ENCODE data around the gene ZSWIM7. TPM values are rescaled to one million over a fixed set of nuclear protein-coding genes. Genes with fewer than 3 reads are reported as not detected.
A peak's percentile ranks its signal among the peaks of the same experiment; 100 is the strongest.

Gene ZSWIM7
- total RNA-seq, 1 experiment from 2014 or later, result 19.1 TPM

DNA sequence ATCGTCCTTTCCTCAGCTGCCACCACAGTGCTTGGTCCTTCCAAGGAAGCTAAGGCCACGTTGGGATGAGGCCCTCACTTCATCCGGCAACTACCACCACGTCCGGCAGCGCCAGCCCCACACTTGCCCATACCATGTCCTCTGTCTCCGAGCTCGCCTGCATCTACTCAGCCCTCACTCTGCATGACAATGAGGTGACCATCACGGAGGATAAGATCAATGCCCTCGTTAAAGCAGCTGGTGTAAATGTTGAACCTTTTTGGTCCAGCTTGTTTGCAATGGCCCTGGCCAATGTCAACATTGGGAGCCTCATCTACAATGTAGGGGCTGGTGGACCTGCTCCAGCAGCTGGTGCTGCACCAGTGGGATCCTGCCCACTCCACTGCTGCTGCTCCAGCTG, 45.0 kb upstream of the ZSWIM7 start:
- ChIA-PET POLR2A (ENCODE audit: unreplicated experiment) (no interaction called here), CTCF (no interaction called here)
- no peak for DNase-seq
- H3K79me2 ChIP-seq (ENCODE audit: low read depth), result no peaks in the 10 kb centered on the region
- no TSS peak for BruUV-seq (replicated peaks)
- H3K27me3 ChIP-seq (ENCODE audit: insufficient read depth, low read depth), result no peaks in the 10 kb centered on the region
- no peaks in the 10 kb centered on the region for H4K20me1 ChIP-seq (ENCODE audit: insufficient read depth)
- intact Hi-C loops (cut with micrococcal nuclease; ENCODE audit: unreplicated experiment), result no loop called here
- no peak for TF ChIP-seq EZH2 (IDR thresholded peaks at IDR 0.05; ENCODE audit: low read depth)
- TF ChIP-seq, protein P1, sequence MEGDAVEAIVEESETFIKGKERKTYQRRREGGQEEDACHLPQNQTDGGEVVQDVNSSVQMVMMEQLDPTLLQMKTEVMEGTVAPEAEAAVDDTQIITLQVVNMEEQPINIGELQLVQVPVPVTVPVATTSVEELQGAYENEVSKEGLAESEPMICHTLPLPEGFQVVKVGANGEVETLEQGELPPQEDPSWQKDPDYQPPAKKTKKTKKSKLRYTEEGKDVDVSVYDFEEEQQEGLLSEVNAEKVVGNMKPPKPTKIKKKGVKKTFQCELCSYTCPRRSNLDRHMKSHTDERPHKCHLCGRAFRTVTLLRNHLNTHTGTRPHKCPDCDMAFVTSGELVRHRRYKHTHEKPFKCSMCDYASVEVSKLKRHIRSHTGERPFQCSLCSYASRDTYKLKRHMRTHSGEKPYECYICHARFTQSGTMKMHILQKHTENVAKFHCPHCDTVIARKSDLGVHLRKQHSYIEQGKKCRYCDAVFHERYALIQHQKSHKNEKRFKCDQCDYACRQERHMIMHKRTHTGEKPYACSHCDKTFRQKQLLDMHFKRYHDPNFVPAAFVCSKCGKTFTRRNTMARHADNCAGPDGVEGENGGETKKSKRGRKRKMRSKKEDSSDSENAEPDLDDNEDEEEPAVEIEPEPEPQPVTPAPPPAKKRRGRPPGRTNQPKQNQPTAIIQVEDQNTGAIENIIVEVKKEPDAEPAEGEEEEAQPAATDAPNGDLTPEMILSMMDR (conservative IDR thresholded peaks at IDR 0.05), result no peak
- no peak overlapping the region for H3K27ac ChIP-seq
- H3K4me1 ChIP-seq (replicated peaks; ENCODE audit: insufficient read depth), result no peaks in the 10 kb centered on the region
- peaks cover 5% of the 10 kb centered on the region; the same call in 1 of the 2 replicates for H3K36me3 ChIP-seq (ENCODE audit: low read depth)
- H3K9me3 ChIP-seq (ENCODE audit: insufficient read depth, low read depth), result no peaks in the 10 kb centered on the region
- H2AFZ ChIP-seq, result no peak overlapping the region
- peaks cover 3% of the 10 kb centered on the region; the same call in 1 of the 2 replicates for H3F3A ChIP-seq (ENCODE audit: insufficient read depth, low read depth)
- H3K4me2 ChIP-seq, result no peak overlapping the region
- H3K9me2 ChIP-seq (ENCODE audit: insufficient read depth), result no peaks in the 10 kb centered on the region
- no peak overlapping the region for H3K4me3 ChIP-seq

DNA sequence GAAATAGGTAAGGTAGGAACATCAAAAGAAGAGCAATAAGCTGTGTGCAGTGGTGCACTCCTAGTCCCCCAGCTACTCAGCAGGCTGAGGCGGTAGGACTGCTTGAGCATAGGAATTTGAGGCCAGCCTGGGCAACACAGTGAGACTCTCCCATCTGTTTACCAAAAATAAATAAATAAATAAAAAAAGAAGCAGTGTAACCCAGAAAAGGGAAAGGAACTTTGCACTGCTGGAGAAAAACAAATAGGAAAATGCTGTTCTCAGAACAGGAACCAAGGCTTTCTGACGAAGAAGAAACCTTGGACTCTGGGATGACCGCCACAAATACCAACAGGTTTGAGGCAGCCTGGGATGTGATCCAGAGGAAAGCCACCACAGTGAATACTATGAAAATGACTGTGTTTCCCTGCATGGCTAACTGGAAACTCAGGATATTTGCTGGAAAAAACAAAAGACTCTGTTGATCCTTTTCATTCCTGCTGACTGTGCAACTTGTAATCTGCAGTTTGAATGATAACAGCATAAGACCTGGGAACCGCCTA, 41.3 kb upstream of the ZSWIM7 start:
- Histone ChIP-seq H3K9me3 (ENCODE audit: insufficient read depth, low read depth) (no peaks in the 10 kb centered on the region), H3K4me1 (replicated peaks; ENCODE audit: insufficient read depth) (no peaks in the 10 kb centered on the region), H3F3A (ENCODE audit: insufficient read depth, low read depth) (peaks cover 12% of the 10 kb centered on the region; the same call in 1 of the 2 replicates), H3K4me2 (no peak overlapping the region), H4K20me1 (ENCODE audit: insufficient read depth) (no peaks in the 10 kb centered on the region), H3K36me3 (ENCODE audit: low read depth) (peaks cover 2% of the 10 kb centered on the region; the same call in 1 of the 2 replicates), H3K79me2 (ENCODE audit: low read depth) (no peaks in the 10 kb centered on the region), H3K27me3 (ENCODE audit: insufficient read depth, low read depth) (no peaks in the 10 kb centered on the region), H3K27ac (no peak overlapping the region), H2AFZ (no peak overlapping the region), H3K4me3 (no peak overlapping the region), H3K9me2 (ENCODE audit: insufficient read depth) (no peaks in the 10 kb centered on the region)
- TF ChIP-seq, protein P1 (conservative IDR thresholded peaks at IDR 0.05), result no peak
- no peak for TF ChIP-seq EZH2 (IDR thresholded peaks at IDR 0.05; ENCODE audit: low read depth)
- intact Hi-C loops (cut with micrococcal nuclease; ENCODE audit: unreplicated experiment), result no loop called here
- BruUV-seq (replicated peaks), result no TSS peak
- ChIA-PET POLR2A (ENCODE audit: unreplicated experiment) (no interaction called here), CTCF (interaction anchor here (0.6 kb wide), 1 partner anchor 83 kb away, joined by 5 read pairs; no protein-coding TSS in a partner anchor)
- no peak for DNase-seq

DNA sequence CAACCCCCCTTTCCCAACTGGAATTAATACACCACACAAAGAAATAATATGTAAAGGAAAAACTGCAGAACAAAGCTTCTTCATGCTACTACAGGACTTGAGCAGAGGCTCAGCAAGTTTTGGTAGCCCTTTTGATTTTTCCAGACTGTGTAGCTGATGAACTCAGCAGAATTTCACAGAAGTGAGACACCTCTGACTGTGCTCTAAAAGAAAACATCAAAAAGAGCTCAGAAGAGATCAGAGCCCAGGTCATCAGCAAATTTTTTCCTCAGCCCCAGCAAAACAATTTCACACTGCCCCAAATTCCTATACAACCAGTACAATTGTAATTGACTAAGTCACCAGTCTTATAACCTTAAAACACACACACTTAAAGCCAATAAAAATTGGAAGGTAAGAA, 38.1 kb upstream of the ZSWIM7 start:
- TF ChIP-seq EZH2 (IDR thresholded peaks at IDR 0.05; ENCODE audit: low read depth), result no peak
- TF ChIP-seq, protein P1 (conservative IDR thresholded peaks at IDR 0.05), result no peak
- no peaks in the 10 kb centered on the region for H3K4me1 ChIP-seq (replicated peaks; ENCODE audit: insufficient read depth)
- no peaks in the 10 kb centered on the region for H4K20me1 ChIP-seq (ENCODE audit: insufficient read depth)
- H3K4me2 ChIP-seq, result no peak overlapping the region
- H3K27me3 ChIP-seq (ENCODE audit: insufficient read depth, low read depth), result no peaks in the 10 kb centered on the region
- no peak for DNase-seq
- no peak overlapping the region for H3K4me3 ChIP-seq
- H2AFZ ChIP-seq, result no peak overlapping the region
- BruUV-seq (replicated peaks), result no TSS peak
- 0 out of 2 replicates have a peak overlapping the region, but pooled peaks have one; percentile 16 for H3K27ac ChIP-seq
- POLR2A ChIA-PET (ENCODE audit: unreplicated experiment), result interaction anchor here (0.5 kb wide), 1 partner anchor 289 kb away, joined by 4 read pairs; no protein-coding TSS in a partner anchor
- H3K36me3 ChIP-seq (ENCODE audit: low read depth), result peaks cover 9% of the 10 kb centered on the region; the same call in 1 of the 2 replicates
- no peaks in the 10 kb centered on the region for H3K9me3 ChIP-seq (ENCODE audit: insufficient read depth, low read depth)
- CTCF ChIA-PET, result no interaction called here
- H3F3A ChIP-seq (ENCODE audit: insufficient read depth, low read depth), result peaks cover 14% of the 10 kb centered on the region; the same call in 1 of the 2 replicates
- H3K79me2 ChIP-seq (ENCODE audit: low read depth), result no peaks in the 10 kb centered on the region
- intact Hi-C loops (cut with micrococcal nuclease; ENCODE audit: unreplicated experiment), result no loop called here
- H3K9me2 ChIP-seq (ENCODE audit: insufficient read depth), result no peaks in the 10 kb centered on the region
